ENCODE data around the gene NAP1L1.

DNA sequence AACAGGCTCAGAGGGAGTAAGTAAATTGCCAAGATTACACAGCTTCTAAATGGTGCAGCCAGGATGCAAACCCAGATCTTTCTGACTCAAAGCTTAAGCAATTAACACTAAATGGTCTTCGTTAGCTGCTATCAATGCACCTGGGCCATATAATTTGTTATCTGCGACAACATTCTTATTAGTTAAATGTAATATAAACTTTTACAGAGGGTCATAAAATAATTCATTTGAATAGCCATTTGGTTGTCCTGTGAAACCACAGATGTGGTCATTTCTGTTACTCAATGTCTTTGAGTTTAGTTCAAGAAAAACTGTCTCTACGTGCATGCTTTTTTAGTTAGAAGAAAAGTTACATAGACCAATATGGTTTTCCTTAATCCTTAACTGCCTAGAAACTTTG, 22.1 kb upstream of the NAP1L1 start:
- TF ChIP-seq, protein P1, sequence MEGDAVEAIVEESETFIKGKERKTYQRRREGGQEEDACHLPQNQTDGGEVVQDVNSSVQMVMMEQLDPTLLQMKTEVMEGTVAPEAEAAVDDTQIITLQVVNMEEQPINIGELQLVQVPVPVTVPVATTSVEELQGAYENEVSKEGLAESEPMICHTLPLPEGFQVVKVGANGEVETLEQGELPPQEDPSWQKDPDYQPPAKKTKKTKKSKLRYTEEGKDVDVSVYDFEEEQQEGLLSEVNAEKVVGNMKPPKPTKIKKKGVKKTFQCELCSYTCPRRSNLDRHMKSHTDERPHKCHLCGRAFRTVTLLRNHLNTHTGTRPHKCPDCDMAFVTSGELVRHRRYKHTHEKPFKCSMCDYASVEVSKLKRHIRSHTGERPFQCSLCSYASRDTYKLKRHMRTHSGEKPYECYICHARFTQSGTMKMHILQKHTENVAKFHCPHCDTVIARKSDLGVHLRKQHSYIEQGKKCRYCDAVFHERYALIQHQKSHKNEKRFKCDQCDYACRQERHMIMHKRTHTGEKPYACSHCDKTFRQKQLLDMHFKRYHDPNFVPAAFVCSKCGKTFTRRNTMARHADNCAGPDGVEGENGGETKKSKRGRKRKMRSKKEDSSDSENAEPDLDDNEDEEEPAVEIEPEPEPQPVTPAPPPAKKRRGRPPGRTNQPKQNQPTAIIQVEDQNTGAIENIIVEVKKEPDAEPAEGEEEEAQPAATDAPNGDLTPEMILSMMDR (IDR thresholded peaks at IDR 0.05 in 4 of 5, conservative IDR thresholded peaks at IDR 0.05 in 1 of 5): no peak
- no peak for TF ChIP-seq POLR2A (IDR thresholded peaks at IDR 0.05)
